ENCODE measurements around the gene CAMSAP3.

The CAMSAP3 gene

GRCh38 chr19:7652061-7652641 lies 56.5 kb downstream of the CAMSAP3 start:
- peaks cover 2% of the 10 kb centered on the region for H3K36me3 Mint-ChIP-seq
- ATAC-seq (ENCODE audit: low read depth) (peak; percentile 95), DNase-seq (ENCODE audit: low spot score in 2 of 2) (peak; percentile 83 to 85)
- peak overlapping the region; percentile 80 for H3K4me3 Mint-ChIP-seq
- H3K27me3 Mint-ChIP-seq = no peaks in the 10 kb centered on the region
- peaks cover 7% of the 10 kb centered on the region for H3K4me1 Mint-ChIP-seq
- no peaks in the 10 kb centered on the region for H3K9me3 Mint-ChIP-seq
- H3K27ac Mint-ChIP-seq = peak overlapping the region; percentile 45

- H3K4me3 Mint-ChIP-seq = no peak overlapping the region
- peaks cover 11% of the 10 kb centered on the region for H3K4me1 Mint-ChIP-seq
- H3K27me3 Mint-ChIP-seq = no peaks in the 10 kb centered on the region
- no peak for DNase-seq (ENCODE audit: low spot score in 2 of 2)
- no peak for ATAC-seq (ENCODE audit: low read depth)
- no peak overlapping the region for H3K27ac Mint-ChIP-seq
- H3K9me3 Mint-ChIP-seq = no peaks in the 10 kb centered on the region
- H3K36me3 Mint-ChIP-seq = no peaks in the 10 kb centered on the region
These were observed 58.7 kb downstream of the CAMSAP3 start for GRCh38 chr19:7654401-7654800.

GRCh38 chr19:7655581-7655980 lies 59.9 kb downstream of the CAMSAP3 start:
- peaks cover 11% of the 10 kb centered on the region for H3K4me1 Mint-ChIP-seq
- no peaks in the 10 kb centered on the region for H3K9me3 Mint-ChIP-seq
- no peaks in the 10 kb centered on the region for H3K27me3 Mint-ChIP-seq
- DNase-seq (ENCODE audit: low spot score in 2 of 2) = no peak
- H3K36me3 Mint-ChIP-seq = no peaks in the 10 kb centered on the region
- no peak overlapping the region for H3K4me3 Mint-ChIP-seq
- ATAC-seq (ENCODE audit: low read depth) = no peak
- no peak overlapping the region for H3K27ac Mint-ChIP-seq

GRCh38 chr19:7657131-7657751 lies 61.6 kb downstream of the CAMSAP3 start:
- Mint-ChIP-seq H3K27me3 (no peaks in the 10 kb centered on the region), H3K36me3 (no peaks in the 10 kb centered on the region), H3K27ac (peak overlapping the region; percentile 91), H3K4me1 (peaks cover 9% of the 10 kb centered on the region), H3K9me3 (no peaks in the 10 kb centered on the region), H3K4me3 (no peak overlapping the region)
- no peak for DNase-seq (ENCODE audit: low spot score in 2 of 2)
- no peak for ATAC-seq (ENCODE audit: low read depth)

- peak; percentile 100 for ATAC-seq (ENCODE audit: low read depth)
- no peaks in the 10 kb centered on the region for H3K27me3 Mint-ChIP-seq
- H3K36me3 Mint-ChIP-seq = no peaks in the 10 kb centered on the region
- H3K27ac Mint-ChIP-seq = peak overlapping the region; percentile 91
- peak overlapping the region; percentile 83 for H3K4me3 Mint-ChIP-seq
- no peaks in the 10 kb centered on the region for H3K9me3 Mint-ChIP-seq
- peak in 1 of 2 donors; percentile 68 for DNase-seq (ENCODE audit: low spot score in 2 of 2)
- peaks cover 4% of the 10 kb centered on the region for H3K4me1 Mint-ChIP-seq
These were observed 62.6 kb downstream of the CAMSAP3 start for GRCh38 chr19:7658219-7658686.

- Mint-ChIP-seq H3K4me3 (no peak overlapping the region), H3K27ac (no peak overlapping the region), H3K9me3 (no peaks in the 10 kb centered on the region), H3K27me3 (peaks cover 5% of the 10 kb centered on the region), H3K4me1 (peaks cover 4% of the 10 kb centered on the region), H3K36me3 (no peaks in the 10 kb centered on the region)
- ATAC-seq (ENCODE audit: low read depth) (no peak), DNase-seq (ENCODE audit: low spot score in 2 of 2) (no peak)
These were observed 66.3 kb downstream of the CAMSAP3 start for GRCh38 chr19:7661744-7662538.

GRCh38 chr19:7662657-7663056 lies 67.0 kb downstream of the CAMSAP3 start:
- Mint-ChIP-seq H3K4me3 (no peak overlapping the region), H3K27ac (no peak overlapping the region), H3K4me1 (peaks cover 4% of the 10 kb centered on the region), H3K27me3 (peaks cover 7% of the 10 kb centered on the region), H3K36me3 (no peaks in the 10 kb centered on the region), H3K9me3 (no peaks in the 10 kb centered on the region)
- ATAC-seq (ENCODE audit: low read depth) (no peak), DNase-seq (ENCODE audit: low spot score in 2 of 2) (no peak)

- H3K9me3 Mint-ChIP-seq = no peaks in the 10 kb centered on the region
- no peak for ATAC-seq (ENCODE audit: low read depth)
- no peaks in the 10 kb centered on the region for H3K4me1 Mint-ChIP-seq
- no peak overlapping the region for H3K27ac Mint-ChIP-seq
- no peaks in the 10 kb centered on the region for H3K36me3 Mint-ChIP-seq
- no peak for DNase-seq (ENCODE audit: low spot score in 2 of 2)
- H3K4me3 Mint-ChIP-seq = no peak overlapping the region
- peaks cover 7% of the 10 kb centered on the region for H3K27me3 Mint-ChIP-seq
These were observed 68.0 kb downstream of the CAMSAP3 start for GRCh38 chr19:7663706-7664105.

GRCh38 chr19:7665076-7665475 lies 69.4 kb downstream of the CAMSAP3 start:
- no peak for DNase-seq (ENCODE audit: low spot score in 2 of 2)
- no peaks in the 10 kb centered on the region for H3K36me3 Mint-ChIP-seq
- peaks cover 4% of the 10 kb centered on the region for H3K4me1 Mint-ChIP-seq
- H3K9me3 Mint-ChIP-seq = no peaks in the 10 kb centered on the region
- H3K4me3 Mint-ChIP-seq = no peak overlapping the region
- H3K27me3 Mint-ChIP-seq = peaks cover 13% of the 10 kb centered on the region
- H3K27ac Mint-ChIP-seq = no peak overlapping the region
- no peak for ATAC-seq (ENCODE audit: low read depth)
